HG02870 (cell line): Measurements from ENCODE around the gene CAMLG.
"Not testable (repeated sequence)": the region's sequence is repeated elsewhere in the genome, so short reads cannot be mapped to it uniquely, and the experiment has no call there.

ENCODE experiments used
- ATAC-seq: cut with Tn5 transposase; IDR thresholded peaks from one replicate; pipeline ENCODE4 v1.9.1; 2021; ENCODE audit warnings: mild to moderate bottlenecking, moderate library complexity; ENCODE audit not compliant: unreplicated experiment

CAMLG gene

GRCh38 chr5:134738133-134738962 lies at the start of gene CAMLG:
Gene CAMLG, plus strand, starts transcription at chr5:134738548. Its CDS starts 73 bp downstream, at chr5:134738621.
- ATAC-seq, result peak; percentile 94

- not testable (repeated sequence) for ATAC-seq
These were observed 48.2 kb upstream of the CAMLG start for GRCh38 chr5:134690144-134690543.

GRCh38 chr5:134692722-134693121 lies 45.6 kb upstream of the CAMLG start:
- no peak for ATAC-seq

- no peak for ATAC-seq
These were observed 30.0 kb upstream of the CAMLG start for GRCh38 chr5:134708301-134708700.

GRCh38 chr5:134714120-134714519 lies 24.2 kb upstream of the CAMLG start:
- no peak for ATAC-seq

GRCh38 chr5:134714541-134714940 lies 23.8 kb upstream of the CAMLG start:
- no peak for ATAC-seq

GRCh38 chr5:134715466-134715865 lies 22.9 kb upstream of the CAMLG start:
- ATAC-seq, result not testable (repeated sequence)

GRCh38 chr5:134724872-134725271 lies 13.5 kb upstream of the CAMLG start:
- ATAC-seq, result no peak

GRCh38 chr5:134732819-134733218 lies 5.5 kb upstream of the CAMLG start:
- no peak for ATAC-seq

- no peak for ATAC-seq
These were observed 3.1 kb upstream of the CAMLG start for GRCh38 chr5:134735243-134735642.

GRCh38 chr5:134736173-134736812 lies 2.1 kb upstream of the CAMLG start:
- no peak for ATAC-seq

GRCh38 chr5:134738963-134739661 lies 764 bp downstream of the CAMLG start:
- no peak for ATAC-seq

GRCh38 chr5:134741052-134741451 lies 2.7 kb downstream of the CAMLG start:
- no peak for ATAC-seq

- ATAC-seq, result no peak
These were observed 3.8 kb downstream of the CAMLG start for GRCh38 chr5:134742134-134742533.

- no peak for ATAC-seq
These were observed 11.1 kb downstream of the CAMLG start for GRCh38 chr5:134749415-134749814.

- no peak for ATAC-seq
These were observed 19.8 kb downstream of the CAMLG start for GRCh38 chr5:134758176-134758503.

GRCh38 chr5:134758504-134759341 lies 20.4 kb downstream of the CAMLG start, which contains the start of gene DDX46:
Gene DDX46, plus strand, starts transcription at chr5:134758779. Its CDS starts 160 bp downstream, at chr5:134758939.
- peak; percentile 98 for ATAC-seq

GRCh38 chr5:134767528-134768291 lies 29.4 kb downstream of the CAMLG start:
- not testable (repeated sequence) for ATAC-seq

GRCh38 chr5:134769206-134769605 lies 30.9 kb downstream of the CAMLG start:
- ATAC-seq, result no peak
